KOPT-K1 (cell line): ENCODE measurements around the gene DQX1.

Source experiments
- H3K27ac ChIP-seq: fragments of 200-600 bp; sonication (generic); 2 replicates; pipeline ENCODE4 v1.5.1; 2016; ENCODE audit warnings: antibody characterized with exemption, mild to moderate bottlenecking, low read depth, low read length; ENCODE audit not compliant: poor library complexity, severe bottlenecking
- H3K36me3 ChIP-seq: fragments of 200-600 bp; sonication (generic); 2 replicates; pipeline ENCODE4 v1.5.1; 2017; ENCODE audit warnings: antibody characterized with exemption, mild to moderate bottlenecking, low read length, moderate library complexity; ENCODE audit not compliant: insufficient read depth
- H3K9me3 ChIP-seq: fragments of 200-600 bp; sonication (generic); 2 replicates; pipeline ENCODE4 v1.5.1; 2017; ENCODE audit warnings: antibody characterized with exemption, low read length, mild to moderate bottlenecking; ENCODE audit not compliant: insufficient read depth, poor library complexity, severe bottlenecking

Gene DQX1

GRCh38 chr2:74529357-74530238, 3.6 kb upstream of the DQX1 start, which contains the start of the genes AUP1 and HTRA2:
AUP1 (minus strand) TSS chr2:74529706; CDS start chr2:74529629, 77 bp downstream.
HTRA2 (plus strand) TSS chr2:74529933; CDS start chr2:74530007, 74 bp downstream.
- peaks cover 65% of the 10 kb centered on the region for H3K36me3 ChIP-seq
- peak within 1 kb of the TSS; percentile 91 for H3K27ac ChIP-seq
- no peaks in the 10 kb centered on the region for H3K9me3 ChIP-seq

GRCh38 chr2:74528600-74529356, 2.7 kb upstream of the DQX1 start:
- peaks cover 60% of the 10 kb centered on the region for H3K36me3 ChIP-seq

GRCh38 chr2:74527741-74528140, 1.7 kb upstream of the DQX1 start:
- Histone ChIP-seq H3K27ac (no peak overlapping the region), H3K9me3 (no peaks in the 10 kb centered on the region), H3K36me3 (peaks cover 51% of the 10 kb centered on the region)

More at GRCh38 chr2:74528600-74529356, 2.7 kb upstream of the DQX1 start:
- Histone ChIP-seq H3K27ac (peak overlapping the region; percentile 91), H3K9me3 (no peaks in the 10 kb centered on the region)

DNA sequence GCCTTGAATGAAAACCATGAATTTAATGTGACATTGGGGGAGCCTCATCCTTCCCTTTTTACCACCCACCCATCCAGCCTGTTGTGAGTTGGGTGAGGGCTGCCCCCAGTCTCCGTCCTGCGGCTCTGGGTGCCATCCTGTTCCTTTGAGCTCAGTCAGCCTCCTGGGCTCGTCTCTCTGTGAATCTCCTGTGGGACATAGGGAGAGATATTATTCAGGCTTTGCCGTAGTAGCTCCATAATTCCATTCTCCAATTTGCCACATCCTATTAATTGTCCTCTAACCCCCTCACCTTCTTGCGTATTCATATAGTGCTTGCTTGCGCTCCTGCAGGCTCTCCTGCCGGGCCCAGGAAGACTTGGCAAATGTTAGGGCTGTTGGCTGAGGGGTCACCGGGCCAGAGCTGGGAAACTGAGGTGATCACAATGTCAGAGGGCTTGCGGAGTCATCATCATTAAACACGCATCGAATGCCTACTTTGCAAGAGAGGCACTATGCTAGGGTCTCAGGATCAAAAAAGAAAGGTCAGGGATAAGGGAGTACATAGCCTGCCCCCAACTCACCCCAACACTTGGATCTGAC, 709 bp upstream of the DQX1 start:
- Histone ChIP-seq H3K36me3 (peaks cover 41% of the 10 kb centered on the region), H3K9me3 (no peaks in the 10 kb centered on the region), H3K27ac (no peak overlapping the region)

- Histone ChIP-seq H3K36me3 (peaks cover 34% of the 10 kb centered on the region), H3K27ac (no peak overlapping the region), H3K9me3 (no peaks in the 10 kb centered on the region)
These were observed 895 bp downstream of the DQX1 start for GRCh38 chr2:74524955-74525716.

- no peak overlapping the region for H3K27ac ChIP-seq
- H3K36me3 ChIP-seq, result peaks cover 34% of the 10 kb centered on the region
- no peaks in the 10 kb centered on the region for H3K9me3 ChIP-seq
These were observed 2.0 kb downstream of the DQX1 start for GRCh38 chr2:74524005-74524404.

- Histone ChIP-seq H3K36me3 (peaks cover 26% of the 10 kb centered on the region), H3K9me3 (no peaks in the 10 kb centered on the region), H3K27ac (no peak overlapping the region)
These were observed 3.5 kb downstream of the DQX1 start for GRCh38 chr2:74522516-74522915.

DNA sequence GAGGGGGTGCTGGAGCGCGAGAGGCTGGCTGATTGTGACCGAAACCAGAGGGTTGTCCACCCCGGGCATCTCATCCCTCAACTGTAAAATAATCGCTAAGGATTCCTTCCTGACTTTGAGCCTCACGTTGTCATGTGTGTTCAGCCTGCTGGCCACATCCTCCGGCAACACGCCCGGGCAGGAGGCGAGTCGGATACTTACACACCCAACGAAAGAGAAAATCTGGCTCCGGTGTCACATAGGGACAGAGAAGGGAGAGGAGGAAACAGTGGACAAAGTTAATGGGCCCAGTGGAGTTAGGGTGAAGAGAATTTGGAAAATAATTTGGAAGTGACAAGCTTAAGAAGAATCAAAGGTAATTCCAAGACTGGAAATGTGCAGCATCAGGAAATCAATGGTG, 9.4 kb downstream of the DQX1 start:
- H3K36me3 ChIP-seq, result no peaks in the 10 kb centered on the region
- H3K27ac ChIP-seq, result no peak overlapping the region
- no peaks in the 10 kb centered on the region for H3K9me3 ChIP-seq

DNA sequence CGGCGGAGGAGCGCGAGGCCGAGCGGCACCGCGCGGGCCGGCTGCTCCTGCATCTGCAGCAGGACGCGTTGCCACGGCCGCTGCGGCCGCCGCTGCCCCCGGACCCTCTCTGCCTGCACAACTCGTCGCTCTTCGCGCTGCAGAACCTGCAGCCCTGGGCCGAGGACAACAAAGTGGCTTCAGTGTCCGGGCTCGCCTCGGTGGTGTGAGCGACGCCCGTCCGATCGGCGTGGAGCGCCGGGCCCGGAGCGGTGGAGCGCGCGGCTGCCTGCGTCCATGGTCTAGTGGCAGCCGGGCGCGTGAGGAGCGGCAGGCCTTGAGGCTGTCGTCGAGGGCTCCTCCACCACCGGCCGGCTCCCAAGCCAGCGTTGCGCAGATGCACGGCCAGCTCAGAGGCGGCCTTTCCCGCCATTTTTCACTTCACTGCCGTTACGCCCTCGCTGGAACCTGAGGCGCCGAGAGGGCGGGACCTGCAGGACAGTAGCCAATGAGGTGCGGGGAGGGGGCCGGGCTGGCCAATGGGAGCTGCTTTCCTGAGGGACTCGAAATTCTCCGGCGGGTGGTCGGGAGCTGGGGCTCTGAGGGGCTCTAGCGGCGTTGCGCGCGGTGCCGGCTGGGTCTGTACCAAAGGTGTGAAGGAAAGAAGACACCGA, 9.9 kb downstream of the DQX1 start:
- Histone ChIP-seq H3K36me3 (no peaks in the 10 kb centered on the region), H3K9me3 (no peaks in the 10 kb centered on the region), H3K27ac (no peak overlapping the region)

- no peaks in the 10 kb centered on the region for H3K36me3 ChIP-seq
- no peak overlapping the region for H3K27ac ChIP-seq
- H3K9me3 ChIP-seq, result no peaks in the 10 kb centered on the region
These were observed 10.6 kb downstream of the DQX1 start for GRCh38 chr2:74515271-74515980.

GRCh38 chr2:74514368-74515270, 11.4 kb downstream of the DQX1 start, which contains the start of gene TLX2:
TLX2 (plus strand) TSS chr2:74514450; CDS start chr2:74514807, 357 bp downstream.
- no peaks in the 10 kb centered on the region for H3K9me3 ChIP-seq
- H3K27ac ChIP-seq, result no peak within 1 kb of the TSS

GRCh38 chr2:74513605-74514367, 12.2 kb downstream of the DQX1 start:
- no peaks in the 10 kb centered on the region for H3K9me3 ChIP-seq
- H3K36me3 ChIP-seq, result no peaks in the 10 kb centered on the region
- no peak overlapping the region for H3K27ac ChIP-seq

More at GRCh38 chr2:74514368-74515270, 11.4 kb downstream of the DQX1 start, which contains the start of gene TLX2:
- H3K36me3 ChIP-seq, result no peaks in the 10 kb centered on the region
